Measurements from ENCODE around the gene AREL1.

Gene AREL1

DNA sequence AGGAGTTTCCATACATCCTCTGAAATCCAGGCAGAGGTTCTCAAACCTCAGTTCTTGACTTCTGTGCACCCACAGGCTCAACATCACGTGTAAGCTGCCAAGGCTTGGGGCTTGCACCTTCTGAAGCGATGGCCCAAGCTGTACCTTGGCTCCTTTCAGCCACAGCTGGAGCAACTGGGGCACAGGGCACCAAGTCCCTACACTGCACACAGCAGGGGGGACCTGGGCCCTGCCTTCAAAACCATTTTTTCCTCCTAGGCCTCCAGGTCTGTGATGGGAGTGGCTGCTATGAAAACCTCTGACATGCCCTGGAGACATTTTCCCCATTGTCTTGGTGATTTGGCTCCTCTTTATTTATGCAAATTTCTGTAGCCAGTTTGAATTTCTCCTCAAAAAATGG lies 10.6 kb downstream of the AREL1 start:
- H3K9ac ChIP-seq (ENCODE audit: low read depth in 1 of 2, low read length in 2 of 2) = no peak overlapping the region
- no peak overlapping the region for H3K27ac ChIP-seq (ENCODE audit: low read depth, low read length)

DNA sequence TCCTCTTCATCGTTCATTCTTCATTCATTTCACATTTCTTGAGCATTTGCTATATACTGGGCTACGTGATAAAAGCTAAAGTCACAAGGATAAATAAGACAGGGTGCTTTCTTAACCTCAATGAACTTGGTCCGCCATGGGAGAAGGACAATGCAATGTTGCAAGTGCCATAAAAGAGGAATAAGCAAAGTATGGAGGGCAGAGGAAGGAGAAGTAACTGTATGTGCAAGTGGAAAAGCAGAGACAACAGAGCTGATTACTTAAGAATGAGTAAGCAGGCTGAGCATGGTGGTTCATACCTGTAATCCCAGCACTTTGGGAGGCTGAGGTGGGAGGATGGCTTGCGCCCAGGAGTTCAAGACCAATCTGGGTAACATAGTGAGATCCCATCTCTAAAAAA lies 14.4 kb downstream of the AREL1 start:
- Histone ChIP-seq H3K9me3 (ENCODE audit: control insufficient read depth in 1 of 2, low read length in 2 of 2) (peaks cover 3% of the 10 kb centered on the region in 2 donors), H3K4me1 (ENCODE audit: control insufficient read depth in 1 of 2, insufficient read depth in 2 of 2, low read length in 2 of 2) (no peaks in the 10 kb centered on the region), H3K4me3 (ENCODE audit: low read depth in 1 of 2, low read length in 2 of 2) (no peak overlapping the region), H3K36me3 (ENCODE audit: control insufficient read depth in 1 of 2, insufficient read depth in 2 of 2, low read length in 2 of 2) (peaks cover 0 to 7% of the 10 kb centered on the region in 2 donors), H3K27me3 (ENCODE audit: control insufficient read depth in 1 of 2, insufficient read depth in 2 of 2, low read length in 2 of 2) (no peaks in the 10 kb centered on the region), H3K9ac (ENCODE audit: low read depth in 1 of 2, low read length in 2 of 2) (no peak overlapping the region), H3K27ac (ENCODE audit: low read depth, low read length) (no peak overlapping the region)

More for the DNA sequence above, 10.6 kb downstream of the AREL1 start:
- Histone ChIP-seq H3K9me3 (ENCODE audit: control insufficient read depth in 1 of 2, low read length in 2 of 2) (peaks cover 3% of the 10 kb centered on the region in 2 donors), H3K4me3 (ENCODE audit: low read depth in 1 of 2, low read length in 2 of 2) (no peak overlapping the region), H3K4me1 (ENCODE audit: control insufficient read depth in 1 of 2, insufficient read depth in 2 of 2, low read length in 2 of 2) (no peaks in the 10 kb centered on the region), H3K27me3 (ENCODE audit: control insufficient read depth in 1 of 2, insufficient read depth in 2 of 2, low read length in 2 of 2) (no peaks in the 10 kb centered on the region), H3K36me3 (ENCODE audit: control insufficient read depth in 1 of 2, insufficient read depth in 2 of 2, low read length in 2 of 2) (peaks cover 0 to 3% of the 10 kb centered on the region in 2 donors)

DNA sequence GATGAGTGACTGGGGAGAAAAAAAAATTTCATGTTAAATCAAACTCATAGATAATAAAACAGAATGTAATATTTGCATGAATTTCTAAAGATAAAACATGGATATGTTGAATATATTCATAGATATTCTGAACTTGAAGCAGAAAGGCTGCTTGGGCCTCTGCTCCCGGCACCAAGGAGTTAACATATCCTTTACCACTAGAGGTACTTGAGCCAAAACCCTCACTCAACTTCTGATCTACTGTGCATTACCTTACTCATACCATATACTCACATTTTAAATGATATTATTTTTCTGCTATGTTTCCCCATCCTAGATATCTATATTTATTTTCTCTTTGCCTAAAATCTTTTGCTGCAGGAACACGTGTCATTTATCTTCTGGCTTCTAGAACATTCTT lies 14.9 kb downstream of the AREL1 start:
- no peak overlapping the region for H3K27ac ChIP-seq (ENCODE audit: low read depth, low read length)
- no peak overlapping the region for H3K9ac ChIP-seq (ENCODE audit: low read depth in 1 of 2, low read length in 2 of 2)
- H3K4me1 ChIP-seq (ENCODE audit: control insufficient read depth in 1 of 2, insufficient read depth in 2 of 2, low read length in 2 of 2) = no peaks in the 10 kb centered on the region
- H3K9me3 ChIP-seq (ENCODE audit: control insufficient read depth in 1 of 2, low read length in 2 of 2) = peaks cover 0 to under 1% of the 10 kb centered on the region in 2 donors
- peaks cover 0 to 7% of the 10 kb centered on the region in 2 donors for H3K36me3 ChIP-seq (ENCODE audit: control insufficient read depth in 1 of 2, insufficient read depth in 2 of 2, low read length in 2 of 2)
- H3K4me3 ChIP-seq (ENCODE audit: low read depth in 1 of 2, low read length in 2 of 2) = no peak overlapping the region
- no peaks in the 10 kb centered on the region for H3K27me3 ChIP-seq (ENCODE audit: control insufficient read depth in 1 of 2, insufficient read depth in 2 of 2, low read length in 2 of 2)

DNA sequence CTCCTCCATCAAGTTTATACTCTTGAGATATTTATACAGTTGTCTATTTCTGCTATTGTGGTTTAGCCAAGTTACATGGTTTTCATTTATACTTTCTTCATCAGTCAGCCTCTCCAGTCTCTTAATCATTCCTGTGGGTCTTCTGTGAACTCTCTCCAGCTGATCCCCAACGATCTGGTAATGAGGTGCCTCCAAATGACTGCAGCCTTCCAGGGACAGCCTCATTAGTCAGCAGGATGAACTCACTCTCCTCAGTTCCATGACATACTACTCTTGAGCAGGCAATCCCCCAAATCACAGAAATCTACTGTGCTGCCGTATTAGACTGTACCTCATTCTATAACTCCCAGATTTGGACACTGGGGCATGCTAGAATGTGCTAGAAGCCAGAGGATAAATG lies 15.3 kb downstream of the AREL1 start:
- Histone ChIP-seq H3K9me3 (ENCODE audit: control insufficient read depth in 1 of 2, low read length in 2 of 2) (no peaks in the 10 kb centered on the region), H3K27ac (ENCODE audit: low read depth, low read length) (no peak overlapping the region), H3K36me3 (ENCODE audit: control insufficient read depth in 1 of 2, insufficient read depth in 2 of 2, low read length in 2 of 2) (peaks cover 0 to 7% of the 10 kb centered on the region in 2 donors), H3K9ac (ENCODE audit: low read depth in 1 of 2, low read length in 2 of 2) (no peak overlapping the region), H3K27me3 (ENCODE audit: control insufficient read depth in 1 of 2, insufficient read depth in 2 of 2, low read length in 2 of 2) (no peaks in the 10 kb centered on the region), H3K4me1 (ENCODE audit: control insufficient read depth in 1 of 2, insufficient read depth in 2 of 2, low read length in 2 of 2) (no peaks in the 10 kb centered on the region), H3K4me3 (ENCODE audit: low read depth in 1 of 2, low read length in 2 of 2) (no peak overlapping the region)

DNA sequence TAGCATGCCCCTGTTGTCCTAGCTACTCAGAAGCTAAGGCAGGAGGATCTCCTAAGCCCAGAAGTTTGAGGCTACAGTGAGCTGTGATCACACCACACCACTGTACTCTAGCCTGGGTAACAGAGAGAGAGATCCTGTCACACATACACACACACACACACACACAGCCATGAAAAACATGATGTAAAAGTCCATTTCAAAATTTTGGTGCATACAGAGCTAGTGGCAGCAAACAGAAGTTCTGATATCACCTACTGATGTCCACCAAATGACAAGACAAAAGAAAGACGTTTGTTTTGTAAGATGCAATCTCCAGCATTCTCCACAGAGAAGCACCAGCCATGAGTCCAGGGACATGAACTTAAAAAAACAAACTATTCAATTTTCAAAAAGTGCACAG lies 15.9 kb downstream of the AREL1 start:
- no peaks in the 10 kb centered on the region for H3K4me1 ChIP-seq (ENCODE audit: control insufficient read depth in 1 of 2, insufficient read depth in 2 of 2, low read length in 2 of 2)
- no peak overlapping the region for H3K9ac ChIP-seq (ENCODE audit: low read depth in 1 of 2, low read length in 2 of 2)
- no peaks in the 10 kb centered on the region for H3K27me3 ChIP-seq (ENCODE audit: control insufficient read depth in 1 of 2, insufficient read depth in 2 of 2, low read length in 2 of 2)
- H3K27ac ChIP-seq (ENCODE audit: low read depth, low read length) = no peak overlapping the region
- H3K4me3 ChIP-seq (ENCODE audit: low read depth in 1 of 2, low read length in 2 of 2) = no peak overlapping the region
- peaks cover 0 to 8% of the 10 kb centered on the region in 2 donors for H3K36me3 ChIP-seq (ENCODE audit: control insufficient read depth in 1 of 2, insufficient read depth in 2 of 2, low read length in 2 of 2)
- H3K9me3 ChIP-seq (ENCODE audit: control insufficient read depth in 1 of 2, low read length in 2 of 2) = no peaks in the 10 kb centered on the region

DNA sequence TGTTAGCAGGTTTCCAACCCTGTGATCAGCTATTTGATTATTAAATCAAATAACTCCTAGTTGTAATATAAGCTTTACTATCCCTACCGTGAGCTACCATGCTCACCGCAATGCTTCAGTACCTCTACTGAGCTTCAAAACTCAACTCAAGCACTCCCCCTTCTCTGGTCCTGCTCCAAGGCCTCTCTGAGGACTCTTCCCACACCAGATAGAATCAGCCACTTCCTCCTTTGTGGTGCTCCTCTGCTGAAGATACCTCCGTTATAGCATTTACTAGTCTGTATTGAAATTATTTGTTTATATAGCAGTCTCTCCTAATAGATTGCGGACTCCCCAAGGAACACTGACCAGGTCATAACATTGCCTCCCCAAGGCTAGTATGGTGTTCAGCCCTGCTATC lies 17.5 kb downstream of the AREL1 start:
- no peaks in the 10 kb centered on the region for H3K4me1 ChIP-seq (ENCODE audit: control insufficient read depth in 1 of 2, insufficient read depth in 2 of 2, low read length in 2 of 2)
- peaks cover 0 to 21% of the 10 kb centered on the region in 2 donors for H3K36me3 ChIP-seq (ENCODE audit: control insufficient read depth in 1 of 2, insufficient read depth in 2 of 2, low read length in 2 of 2)
- H3K27me3 ChIP-seq (ENCODE audit: control insufficient read depth in 1 of 2, insufficient read depth in 2 of 2, low read length in 2 of 2) = no peaks in the 10 kb centered on the region
- no peak overlapping the region for H3K9ac ChIP-seq (ENCODE audit: low read depth in 1 of 2, low read length in 2 of 2)
- no peaks in the 10 kb centered on the region for H3K9me3 ChIP-seq (ENCODE audit: control insufficient read depth in 1 of 2, low read length in 2 of 2)
- no peak overlapping the region for H3K27ac ChIP-seq (ENCODE audit: low read depth, low read length)
- H3K4me3 ChIP-seq (ENCODE audit: low read depth in 1 of 2, low read length in 2 of 2) = no peak overlapping the region

DNA sequence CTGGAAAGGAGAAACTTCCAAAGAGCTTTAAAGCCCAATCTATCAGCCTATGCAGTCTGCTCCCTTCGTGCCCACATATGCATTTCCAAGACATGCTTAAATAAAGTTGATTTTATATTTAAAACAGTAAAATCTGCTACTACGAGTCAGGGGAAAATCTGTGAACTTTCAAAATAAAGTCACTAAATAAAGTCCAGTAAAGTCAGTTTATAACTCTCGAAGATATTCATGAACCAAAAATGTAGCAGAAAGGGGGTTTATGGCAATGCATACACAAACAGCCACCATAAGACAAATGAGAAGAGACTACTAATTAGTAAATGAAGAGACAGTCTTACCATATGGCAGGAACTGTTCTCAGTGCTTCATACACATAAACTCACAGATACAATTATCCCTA lies 19.7 kb downstream of the AREL1 start:
- no peaks in the 10 kb centered on the region for H3K9me3 ChIP-seq (ENCODE audit: control insufficient read depth in 1 of 2, low read length in 2 of 2)
- no peak overlapping the region for H3K27ac ChIP-seq (ENCODE audit: low read depth, low read length)
- no peak overlapping the region for H3K4me3 ChIP-seq (ENCODE audit: low read depth in 1 of 2, low read length in 2 of 2)
- peaks cover 0 to 28% of the 10 kb centered on the region in 2 donors for H3K36me3 ChIP-seq (ENCODE audit: control insufficient read depth in 1 of 2, insufficient read depth in 2 of 2, low read length in 2 of 2)
- no peaks in the 10 kb centered on the region for H3K27me3 ChIP-seq (ENCODE audit: control insufficient read depth in 1 of 2, insufficient read depth in 2 of 2, low read length in 2 of 2)
- H3K9ac ChIP-seq (ENCODE audit: low read depth in 1 of 2, low read length in 2 of 2) = no peak overlapping the region
- no peaks in the 10 kb centered on the region for H3K4me1 ChIP-seq (ENCODE audit: control insufficient read depth in 1 of 2, insufficient read depth in 2 of 2, low read length in 2 of 2)

DNA sequence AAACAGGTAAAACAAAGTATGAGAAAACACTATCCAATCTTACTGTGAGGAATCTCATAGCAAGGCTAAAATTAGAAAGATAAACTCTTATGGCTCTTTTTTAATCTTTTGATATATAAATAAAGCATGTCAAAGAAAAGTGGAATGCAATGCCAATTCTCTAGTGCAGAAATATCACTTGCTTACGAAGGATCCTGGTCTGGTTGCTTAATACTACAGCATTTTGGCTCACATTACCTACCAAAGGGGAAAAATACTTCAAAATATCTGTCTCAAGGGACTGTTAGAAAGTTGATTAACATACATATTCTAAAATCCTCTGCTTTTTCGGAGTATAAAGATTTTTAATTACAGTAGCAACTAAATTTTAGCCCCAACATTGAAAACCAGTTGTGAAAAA lies 21.4 kb downstream of the AREL1 start:
- no peak overlapping the region for H3K4me3 ChIP-seq (ENCODE audit: low read depth in 1 of 2, low read length in 2 of 2)
- no peaks in the 10 kb centered on the region for H3K9me3 ChIP-seq (ENCODE audit: control insufficient read depth in 1 of 2, low read length in 2 of 2)
- peaks cover 8 to 11% of the 10 kb centered on the region in 2 donors for H3K4me1 ChIP-seq (ENCODE audit: control insufficient read depth in 1 of 2, insufficient read depth in 2 of 2, low read length in 2 of 2)
- no peaks in the 10 kb centered on the region for H3K27me3 ChIP-seq (ENCODE audit: control insufficient read depth in 1 of 2, insufficient read depth in 2 of 2, low read length in 2 of 2)
- H3K36me3 ChIP-seq (ENCODE audit: control insufficient read depth in 1 of 2, insufficient read depth in 2 of 2, low read length in 2 of 2) = peaks cover 0 to 26% of the 10 kb centered on the region in 2 donors
- no peak overlapping the region for H3K27ac ChIP-seq (ENCODE audit: low read depth, low read length)
- H3K9ac ChIP-seq (ENCODE audit: low read depth in 1 of 2, low read length in 2 of 2) = no peak overlapping the region

DNA sequence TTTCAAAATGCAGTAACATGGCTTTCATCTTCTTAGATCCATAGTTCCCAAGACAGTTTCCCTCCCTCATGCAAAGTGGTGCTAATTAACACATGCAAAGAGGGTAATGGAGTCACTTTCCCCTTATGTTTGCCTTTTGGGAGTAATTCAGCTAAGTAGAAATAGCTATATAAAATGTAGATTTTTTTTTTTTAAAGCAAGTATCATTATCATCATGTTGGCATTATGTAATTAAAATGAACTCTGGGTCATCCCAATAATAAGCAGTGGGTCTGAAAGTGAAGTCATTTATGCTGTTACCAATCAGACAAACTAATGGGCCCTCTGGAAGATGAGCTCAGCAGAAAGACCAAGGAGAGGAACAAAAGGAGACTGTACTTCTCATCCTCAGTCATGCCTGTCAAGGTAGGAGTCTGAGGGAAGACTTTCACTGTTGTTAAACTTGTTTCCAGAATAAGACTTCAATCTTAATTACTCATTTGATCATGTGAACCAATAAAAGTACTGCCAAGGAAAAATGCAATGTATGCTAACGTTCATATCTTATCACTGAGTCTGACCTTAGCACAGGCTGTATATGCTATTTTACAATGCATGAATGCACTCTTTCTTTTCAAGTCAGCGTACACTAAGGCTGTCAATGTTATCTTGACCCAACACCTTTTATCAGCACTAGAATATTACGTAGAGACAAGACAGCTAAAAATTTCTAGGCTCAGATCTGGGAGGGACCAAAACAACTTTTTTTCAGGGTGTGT lies 26.8 kb downstream of the AREL1 start:
- Histone ChIP-seq H3K4me1 (ENCODE audit: control insufficient read depth in 1 of 2, insufficient read depth in 2 of 2, low read length in 2 of 2) (peaks cover 16 to 26% of the 10 kb centered on the region in 2 donors), H3K9ac (ENCODE audit: low read depth in 1 of 2, low read length in 2 of 2) (no peak overlapping the region), H3K27me3 (ENCODE audit: control insufficient read depth in 1 of 2, insufficient read depth in 2 of 2, low read length in 2 of 2) (no peaks in the 10 kb centered on the region), H3K4me3 (ENCODE audit: low read depth in 1 of 2, low read length in 2 of 2) (no peak overlapping the region), H3K36me3 (ENCODE audit: control insufficient read depth in 1 of 2, insufficient read depth in 2 of 2, low read length in 2 of 2) (peaks cover 8 to 39% of the 10 kb centered on the region in 2 donors), H3K27ac (ENCODE audit: low read depth, low read length) (no peak overlapping the region), H3K9me3 (ENCODE audit: control insufficient read depth in 1 of 2, low read length in 2 of 2) (no peaks in the 10 kb centered on the region)

DNA sequence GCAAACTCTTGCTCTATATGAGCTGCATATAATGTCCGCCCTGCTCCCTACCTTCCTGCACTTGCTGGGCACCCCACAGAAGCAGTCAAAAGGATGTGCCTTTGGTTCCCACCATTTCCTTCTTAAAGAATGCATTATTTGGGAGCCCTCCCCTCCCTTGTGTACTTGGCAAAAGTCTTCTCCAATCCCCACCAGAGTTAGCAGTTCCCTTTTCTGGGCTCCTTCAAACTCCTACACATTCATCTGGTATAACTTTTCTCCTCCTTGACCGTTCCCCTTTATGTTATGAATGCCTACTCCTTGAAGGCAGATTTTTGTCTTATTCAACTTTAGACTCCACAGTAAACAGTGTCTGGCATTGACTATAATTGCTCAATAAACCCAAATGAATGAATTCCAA lies 27.8 kb downstream of the AREL1 start:
- H3K36me3 ChIP-seq (ENCODE audit: control insufficient read depth in 1 of 2, insufficient read depth in 2 of 2, low read length in 2 of 2) = peaks cover 8 to 33% of the 10 kb centered on the region in 2 donors

More for the DNA sequence above, 27.8 kb downstream of the AREL1 start:
- Histone ChIP-seq H3K27ac (ENCODE audit: low read depth, low read length) (no peak overlapping the region), H3K4me3 (ENCODE audit: low read depth in 1 of 2, low read length in 2 of 2) (no peak overlapping the region), H3K9me3 (ENCODE audit: control insufficient read depth in 1 of 2, low read length in 2 of 2) (no peaks in the 10 kb centered on the region), H3K9ac (ENCODE audit: low read depth in 1 of 2, low read length in 2 of 2) (no peak overlapping the region), H3K4me1 (ENCODE audit: control insufficient read depth in 1 of 2, insufficient read depth in 2 of 2, low read length in 2 of 2) (peaks cover 16 to 26% of the 10 kb centered on the region in 2 donors), H3K27me3 (ENCODE audit: control insufficient read depth in 1 of 2, insufficient read depth in 2 of 2, low read length in 2 of 2) (no peaks in the 10 kb centered on the region)

Measured in duodenal mucosa (tissue), 2 donors.